Large intestine (tissue), 3 donors: ENCODE measurements around the gene ZPBP. TPM values are rescaled to one million over a fixed set of nuclear protein-coding genes. Genes with fewer than 3 reads are reported as not detected.

Experiments used
- DNase-seq, 2 donors: peaks; one replicate each; pipeline versions ENCODE4 v3.0.0 to v3.0.0-alpha.2; 2013
- H3K27ac ChIP-seq: one replicate; pipeline ENCODE4 v1.5.1; 2013; ENCODE audit warnings: low read length
- H3K27me3 ChIP-seq: 2 replicates; pipeline ENCODE4 v1.6.1; 2013; ENCODE audit warnings: low read length; ENCODE audit not compliant: control insufficient read depth, insufficient read depth
- H3K36me3 ChIP-seq: 2 replicates; pipeline ENCODE4 v1.6.1; 2013; ENCODE audit warnings: low read length; ENCODE audit not compliant: control insufficient read depth, insufficient read depth
- H3K4me1 ChIP-seq: one replicate; pipeline ENCODE4 v1.6.1; 2013; ENCODE audit warnings: low read length; ENCODE audit not compliant: control insufficient read depth, insufficient read depth
- H3K4me3 ChIP-seq: one replicate; pipeline ENCODE4 v1.5.1; 2013; ENCODE audit warnings: low read length
- H3K9me3 ChIP-seq: one replicate; pipeline ENCODE4 v1.6.1; 2013; ENCODE audit warnings: mild to moderate bottlenecking, low read depth, low read length, moderate library complexity; ENCODE audit not compliant: control insufficient read depth
- WGBS: methylation state at CpG from one replicate; pipeline ENCODE4 v1.1.5; 2013; ENCODE audit warnings: low lambda C conversion rate; ENCODE audit not compliant: insufficient coverage; 5-methylcytosine and 5-hydroxymethylcytosine counted together
- polyA plus RNA-seq: library from polyadenylated mRNA; unstranded; fragments of 120-200 nt; gene quantifications from one replicate; pipeline ENCODE4 v1.2.1, GENCODE V29; 2013

The ZPBP gene
- polyA plus RNA-seq, 1 donor: 0.06 TPM

- peaks cover 3% of the 10 kb centered on the region for H3K9me3 ChIP-seq
These were observed 161.4 kb downstream of the ZPBP start for GRCh38 chr7:49931627-49932026.

GRCh38 chr7:49928787-49929186 is 164.3 kb downstream of the ZPBP start:
- no CpG with 5 or more reads among the region's 2 CpGs for WGBS
- no peaks in the 10 kb centered on the region for H3K36me3 ChIP-seq
- H3K4me1 ChIP-seq: no peaks in the 10 kb centered on the region
- H3K27me3 ChIP-seq: no peaks in the 10 kb centered on the region
- no peak overlapping the region for H3K27ac ChIP-seq
- DNase-seq: no peak
- peaks cover 3% of the 10 kb centered on the region for H3K9me3 ChIP-seq
- H3K4me3 ChIP-seq: no peak overlapping the region

More at GRCh38 chr7:49931627-49932026, 161.4 kb downstream of the ZPBP start:
- no peaks in the 10 kb centered on the region for H3K4me1 ChIP-seq
- H3K36me3 ChIP-seq: no peaks in the 10 kb centered on the region
- no peaks in the 10 kb centered on the region for H3K27me3 ChIP-seq
- WGBS: 86% methylated on average over 1 of the region's 2 CpGs
- DNase-seq: no peak
- no peak overlapping the region for H3K4me3 ChIP-seq
- H3K27ac ChIP-seq: no peak overlapping the region

- WGBS: 80% methylated on average over 1 of the region's 5 CpGs
- H3K27me3 ChIP-seq: no peaks in the 10 kb centered on the region
- H3K36me3 ChIP-seq: no peaks in the 10 kb centered on the region
- H3K9me3 ChIP-seq: peaks cover 3% of the 10 kb centered on the region
- H3K27ac ChIP-seq: no peak overlapping the region
- H3K4me1 ChIP-seq: no peaks in the 10 kb centered on the region
- H3K4me3 ChIP-seq: no peak overlapping the region
- DNase-seq: no peak
These were observed 165.4 kb downstream of the ZPBP start for GRCh38 chr7:49927631-49928030.

GRCh38 chr7:49926720-49927119 is 166.3 kb downstream of the ZPBP start:
- Histone ChIP-seq H3K4me3 (no peak overlapping the region), H3K36me3 (no peaks in the 10 kb centered on the region), H3K4me1 (no peaks in the 10 kb centered on the region), H3K27me3 (no peaks in the 10 kb centered on the region), H3K9me3 (peaks cover 2% of the 10 kb centered on the region), H3K27ac (no peak overlapping the region)
- no peak for DNase-seq
- WGBS: no CpG with 5 or more reads among the region's 6 CpGs

- H3K4me3 ChIP-seq: no peak overlapping the region
- no peaks in the 10 kb centered on the region for H3K27me3 ChIP-seq
- no peaks in the 10 kb centered on the region for H3K9me3 ChIP-seq
- H3K36me3 ChIP-seq: no peaks in the 10 kb centered on the region
- H3K27ac ChIP-seq: no peak overlapping the region
- no peaks in the 10 kb centered on the region for H3K4me1 ChIP-seq
- no CpG with 5 or more reads among the region's 8 CpGs for WGBS
- no peak for DNase-seq
These were observed 181.1 kb downstream of the ZPBP start for GRCh38 chr7:49911909-49912308.

- Histone ChIP-seq H3K4me1 (no peaks in the 10 kb centered on the region), H3K4me3 (no peak overlapping the region), H3K27me3 (no peaks in the 10 kb centered on the region), H3K27ac (no peak overlapping the region), H3K36me3 (no peaks in the 10 kb centered on the region), H3K9me3 (no peaks in the 10 kb centered on the region)
- DNase-seq: no peak
- WGBS: no CpG with 5 or more reads among the region's 4 CpGs
These were observed 198.5 kb downstream of the ZPBP start for GRCh38 chr7:49894543-49894942.

- Histone ChIP-seq H3K4me3 (no peak overlapping the region), H3K27ac (no peak overlapping the region), H3K27me3 (no peaks in the 10 kb centered on the region), H3K36me3 (no peaks in the 10 kb centered on the region), H3K9me3 (no peaks in the 10 kb centered on the region), H3K4me1 (no peaks in the 10 kb centered on the region)
- 80% methylated on average over 2 of the region's 4 CpGs for WGBS
- no peak for DNase-seq
These were observed 199.9 kb downstream of the ZPBP start for GRCh38 chr7:49893131-49893530.

GRCh38 chr7:49892481-49892880 is 200.6 kb downstream of the ZPBP start:
- no peak overlapping the region for H3K27ac ChIP-seq
- H3K4me3 ChIP-seq: no peak overlapping the region
- no peaks in the 10 kb centered on the region for H3K36me3 ChIP-seq
- WGBS: 88% methylated on average over 1 of the region's 2 CpGs
- no peaks in the 10 kb centered on the region for H3K4me1 ChIP-seq
- H3K9me3 ChIP-seq: no peaks in the 10 kb centered on the region
- no peaks in the 10 kb centered on the region for H3K27me3 ChIP-seq
- DNase-seq: no peak

Other genes starting within 250 kb of the ZPBP start
- 4.5 TPM for gene IKZF1, start 211.5 kb upstream of the ZPBP start, polyA plus RNA-seq